SIG-M5 treated with dmso at 0.1 percent for 504 hours (cell line): ENCODE results near the gene ABTB1.

ENCODE experiments used
- DNase-seq: peaks from one replicate; lab custom pipeline; 2025; ENCODE audit not compliant: unreplicated experiment; lab: John Stamatoyannopoulos, UW

ABTB1 gene

DNA sequence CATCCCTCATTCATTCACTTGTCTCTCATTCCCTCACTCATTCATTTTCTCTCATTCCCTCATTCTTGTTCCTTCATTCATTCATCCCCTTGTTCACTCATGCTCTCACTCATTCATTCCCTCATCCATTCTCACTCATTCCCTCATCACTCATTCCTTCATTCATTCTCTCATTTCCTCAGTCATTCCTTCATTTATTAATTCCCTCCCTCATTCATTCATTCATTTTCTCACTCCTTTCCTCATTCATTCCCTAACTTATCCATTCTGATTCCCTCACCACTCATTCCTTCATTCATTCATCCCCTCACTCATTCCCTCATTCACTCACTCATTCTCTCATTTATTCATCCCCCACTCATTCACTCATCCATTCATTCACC is 13.8 kb downstream of the ABTB1 start:
- no peak for DNase-seq

DNA sequence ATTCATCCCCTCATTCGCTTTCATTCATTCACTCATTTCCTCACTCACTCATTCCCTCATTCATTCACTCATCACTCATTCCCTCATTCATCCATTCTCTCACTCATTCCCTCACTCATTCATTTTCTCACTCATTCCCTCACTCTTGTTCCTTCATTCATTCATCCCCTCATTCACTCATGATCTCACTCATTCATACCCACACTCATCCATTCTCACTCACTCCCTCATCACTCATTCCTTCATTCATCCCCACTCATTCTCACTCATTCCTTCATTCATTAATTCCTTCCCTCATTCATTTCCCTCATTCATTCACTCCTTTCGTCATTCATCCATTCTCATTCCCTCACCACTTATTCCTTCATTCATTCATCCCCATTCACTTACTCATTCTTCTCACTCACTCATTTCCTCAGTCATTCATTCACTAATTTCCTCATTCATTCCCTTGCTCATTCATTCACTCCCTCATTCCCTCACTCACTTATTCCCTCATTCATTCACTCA is 14.5 kb downstream of the ABTB1 start:
- DNase-seq: no peak

DNA sequence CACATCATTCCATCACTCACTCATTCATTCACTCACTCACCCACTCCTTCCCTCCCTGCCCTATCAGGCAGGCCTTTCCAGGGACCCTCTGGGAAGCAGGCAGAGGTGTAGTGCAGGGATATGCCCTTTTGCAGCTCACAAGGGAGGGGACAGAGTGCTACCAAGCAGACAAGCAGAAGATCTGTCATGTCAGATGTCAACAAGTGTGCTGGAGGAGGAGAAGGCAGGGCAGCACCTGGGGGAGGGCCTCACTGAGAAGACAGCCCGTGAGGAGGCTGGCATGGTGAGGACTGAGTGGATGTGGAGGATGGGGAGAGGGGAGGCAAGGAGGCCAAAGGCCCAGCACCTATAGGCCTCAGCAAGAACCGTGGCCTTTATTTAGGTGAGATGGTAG is 15.3 kb downstream of the ABTB1 start:
- no peak for DNase-seq

DNA sequence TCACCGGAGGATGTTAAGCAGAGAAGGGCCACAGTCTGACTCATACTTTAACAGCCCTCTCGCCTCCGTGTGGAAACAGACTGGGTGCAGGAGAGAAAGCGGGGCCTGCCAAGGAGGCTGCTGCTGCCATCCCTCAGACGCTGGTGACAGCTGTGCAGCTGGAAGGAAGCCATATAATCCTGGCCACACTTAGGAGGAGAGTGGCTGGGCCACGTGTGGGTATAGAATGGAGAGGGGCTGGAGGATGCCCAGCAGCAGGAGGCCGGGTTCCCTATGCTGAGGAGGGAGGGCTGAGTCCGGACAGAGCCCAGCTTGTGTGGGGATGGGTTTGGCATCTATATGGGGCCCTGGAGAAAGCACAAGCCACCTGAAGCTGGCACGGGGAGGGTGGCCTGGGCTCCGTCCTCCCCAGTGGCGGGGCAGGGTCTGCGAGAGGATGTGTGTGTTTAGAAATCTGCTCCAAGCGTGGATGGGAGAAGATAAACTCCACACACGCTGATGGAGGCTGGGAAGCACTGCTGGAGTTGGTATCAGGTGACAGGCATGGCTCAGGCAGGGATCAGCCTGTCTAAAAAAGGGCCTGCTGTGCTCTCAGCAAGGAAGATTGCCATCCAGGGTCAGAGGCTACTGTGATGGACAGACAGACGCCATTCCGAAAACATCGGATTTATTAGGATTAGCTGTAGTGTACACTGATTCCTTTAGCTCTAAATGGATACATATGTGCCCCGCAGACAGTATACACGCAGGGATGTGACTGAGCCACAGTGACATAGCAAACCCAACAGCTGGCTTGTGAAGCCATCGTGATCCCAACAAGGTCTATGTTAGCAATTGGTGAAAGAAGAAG is 15.9 kb downstream of the ABTB1 start:
- DNase-seq: no peak

DNA sequence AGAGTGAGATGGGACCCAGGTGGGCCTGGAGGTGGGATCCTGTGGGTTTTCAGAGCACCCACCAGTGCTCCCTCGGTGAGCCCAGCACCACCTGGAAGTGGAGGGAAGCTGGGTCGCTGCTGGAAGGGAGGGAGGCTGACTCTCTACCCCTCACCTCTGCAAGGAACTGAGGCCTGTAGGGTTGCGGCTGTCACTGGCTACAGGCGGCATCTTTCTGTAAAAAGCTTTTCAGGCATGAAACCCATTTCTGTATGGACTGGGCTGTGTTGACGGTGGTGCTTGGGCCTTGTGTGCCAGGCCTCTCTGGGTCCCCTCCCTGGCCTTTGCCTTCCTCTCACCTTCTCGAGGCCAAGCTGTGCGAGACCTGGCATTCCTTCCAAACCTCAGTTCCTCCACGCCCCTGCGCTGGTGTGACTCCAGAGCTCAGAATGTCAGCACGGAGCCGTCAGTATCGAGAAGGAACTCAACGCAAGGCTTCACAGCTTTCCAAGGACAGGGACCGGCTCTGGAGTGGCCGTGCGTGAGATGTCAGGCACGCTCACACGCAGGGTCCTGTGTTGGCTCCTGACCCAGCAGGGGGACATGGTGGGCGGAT is 16.6 kb downstream of the ABTB1 start:
- DNase-seq: no peak

DNA sequence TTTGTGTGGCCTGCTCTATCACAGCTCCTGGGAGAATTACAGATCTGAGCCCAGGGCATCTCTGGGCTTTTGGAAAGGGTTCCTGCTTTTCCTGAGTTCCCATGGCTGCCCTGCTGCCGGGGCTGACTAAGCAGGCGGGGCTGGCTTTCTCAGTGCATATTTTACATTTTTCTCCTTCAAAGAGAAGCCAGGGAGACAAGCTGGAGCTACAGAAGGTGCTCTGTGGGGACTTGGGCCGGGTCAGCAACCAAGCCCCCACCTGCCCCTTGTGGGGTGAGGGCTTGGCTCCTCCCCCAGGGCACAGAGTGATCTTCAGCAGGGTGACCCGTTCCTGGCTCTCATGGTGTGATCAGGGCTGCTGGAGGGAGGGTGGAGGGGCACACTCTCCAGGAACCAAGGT is 17.4 kb downstream of the ABTB1 start:
- DNase-seq: no peak

DNA sequence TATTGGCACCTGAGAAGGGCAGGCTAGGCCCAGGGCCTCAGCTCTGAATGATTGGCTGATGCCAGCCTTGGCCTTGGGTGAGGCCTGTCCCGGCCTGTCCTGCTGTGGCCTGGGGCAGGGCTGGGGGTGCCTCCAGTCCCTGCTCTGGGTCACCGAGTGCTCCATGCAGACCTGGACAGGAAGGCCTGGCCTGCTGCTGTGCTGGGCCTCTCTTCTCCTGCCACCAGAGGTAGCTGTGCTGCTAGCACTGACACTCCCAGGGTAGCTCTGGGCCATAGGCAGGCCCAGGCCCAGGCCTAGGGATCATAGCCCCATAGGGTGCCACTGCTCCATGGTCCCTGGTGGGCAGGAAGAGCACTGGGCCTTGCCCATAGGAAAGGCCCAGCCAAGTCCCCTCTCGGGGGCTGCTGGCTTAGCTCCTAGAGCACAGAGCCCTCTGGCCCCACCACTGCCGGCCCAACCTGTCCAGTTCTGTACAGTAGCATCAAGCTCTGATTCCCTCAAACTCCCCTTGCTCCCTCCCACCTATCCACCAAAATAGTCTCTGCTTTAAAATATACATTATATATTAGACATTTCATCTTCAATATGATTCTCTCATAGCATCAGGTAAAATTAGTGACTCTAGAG is 18.2 kb downstream of the ABTB1 start:
- peak; percentile 47 for DNase-seq

DNA sequence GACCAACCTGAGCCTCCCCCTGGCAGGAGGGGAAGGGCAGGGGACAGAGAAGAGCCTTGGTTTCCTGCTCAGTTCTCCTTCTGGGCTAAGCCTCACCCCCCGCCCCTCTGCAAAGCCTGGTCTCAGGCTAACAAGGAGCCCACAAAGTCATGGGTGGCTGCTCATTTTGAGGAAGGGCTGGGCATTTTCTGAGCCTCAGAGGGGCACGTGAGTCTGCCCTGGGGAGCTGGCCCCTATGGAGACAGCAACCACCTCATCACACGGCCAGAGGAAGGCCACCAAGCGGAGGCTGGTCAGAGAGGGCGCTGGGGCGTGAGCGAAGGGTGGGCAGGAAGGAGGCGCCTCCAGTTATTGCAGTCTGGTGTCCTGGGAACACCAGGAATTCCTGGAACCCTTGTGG is 18.7 kb downstream of the ABTB1 start:
- no peak for DNase-seq

DNA sequence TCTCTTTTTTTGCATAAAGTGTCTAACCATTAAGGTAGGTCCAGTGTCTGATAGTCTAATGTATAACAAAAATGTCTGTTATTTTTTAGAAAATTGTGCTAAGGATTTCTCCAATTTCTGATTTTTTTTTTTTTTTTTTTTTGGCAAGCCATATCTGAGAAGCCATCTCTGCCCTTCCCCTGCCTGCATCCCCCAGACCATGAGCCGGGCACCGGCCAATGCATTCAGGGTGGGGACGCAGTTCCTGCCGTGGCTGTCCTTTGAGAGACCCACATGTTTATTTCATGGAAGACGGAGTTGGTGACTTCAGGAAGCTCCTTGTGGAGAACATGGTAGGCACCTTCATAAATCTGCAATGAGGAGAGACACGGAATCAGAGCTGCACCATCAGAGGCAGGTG is 19.2 kb downstream of the ABTB1 start:
- no peak for DNase-seq

DNA sequence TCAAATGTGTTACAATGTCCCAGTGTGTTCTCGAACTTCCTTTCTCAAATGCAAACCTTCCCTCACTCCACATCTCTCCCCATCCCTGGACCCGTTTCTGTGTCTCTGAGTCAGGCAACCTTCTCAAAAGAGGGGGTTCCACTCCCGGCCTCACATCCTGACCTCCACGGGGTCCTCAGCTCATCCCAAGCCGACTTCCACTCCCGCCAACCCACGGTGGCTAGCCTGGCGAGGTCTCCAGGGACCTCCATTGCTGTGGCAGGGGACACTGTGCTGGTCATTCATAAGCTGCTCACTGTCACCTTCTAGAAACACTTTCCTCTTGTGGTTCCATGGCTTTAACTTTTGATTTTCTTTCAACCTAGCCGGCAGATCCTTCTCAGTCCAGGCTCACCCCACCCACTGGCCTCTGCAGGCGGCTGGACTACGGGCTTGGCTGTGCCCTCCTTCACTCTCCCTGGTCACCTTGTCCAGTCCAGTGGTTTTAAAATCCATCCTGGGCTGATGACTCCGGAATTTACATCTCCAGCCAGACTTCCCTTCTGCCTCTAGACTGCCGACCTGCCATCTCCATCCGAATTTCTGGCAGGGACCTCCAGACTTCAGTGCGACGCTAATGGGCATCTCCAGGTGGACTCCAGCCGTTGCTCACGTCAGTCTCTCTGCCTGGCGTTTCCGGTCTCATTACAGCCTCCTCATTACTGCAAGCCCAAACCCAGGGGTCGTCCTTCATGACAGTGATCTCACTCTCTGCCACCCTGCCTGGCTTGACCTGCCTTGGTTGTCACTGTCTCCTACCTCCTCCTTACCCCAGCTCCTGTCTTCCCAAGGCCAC is 20.0 kb downstream of the ABTB1 start:
- no peak for DNase-seq

DNA sequence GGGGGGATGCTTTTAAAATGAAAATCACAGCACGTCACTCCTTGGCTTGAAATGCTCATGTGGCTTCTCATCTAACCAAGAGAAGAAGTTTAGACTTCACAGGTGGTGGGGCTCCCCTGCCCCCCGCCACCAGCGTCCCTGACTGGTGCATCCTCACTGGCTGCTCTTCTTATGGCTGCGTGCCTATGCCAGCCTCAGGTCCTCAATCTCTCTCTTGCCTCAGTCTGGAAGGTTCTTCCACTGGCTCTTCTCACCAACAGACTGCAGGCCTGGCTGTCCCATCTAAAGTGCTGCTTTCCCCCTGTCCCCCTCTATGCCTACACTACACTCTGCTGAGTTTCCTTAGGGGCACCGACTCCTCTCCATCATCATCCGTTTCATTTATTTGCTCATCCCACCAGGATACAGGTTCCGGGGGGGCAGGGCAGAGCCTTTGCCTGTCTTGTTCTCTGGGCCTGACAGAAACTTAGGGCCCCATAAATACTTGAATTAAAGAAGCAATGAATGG is 20.6 kb downstream of the ABTB1 start:
- no peak for DNase-seq

DNA sequence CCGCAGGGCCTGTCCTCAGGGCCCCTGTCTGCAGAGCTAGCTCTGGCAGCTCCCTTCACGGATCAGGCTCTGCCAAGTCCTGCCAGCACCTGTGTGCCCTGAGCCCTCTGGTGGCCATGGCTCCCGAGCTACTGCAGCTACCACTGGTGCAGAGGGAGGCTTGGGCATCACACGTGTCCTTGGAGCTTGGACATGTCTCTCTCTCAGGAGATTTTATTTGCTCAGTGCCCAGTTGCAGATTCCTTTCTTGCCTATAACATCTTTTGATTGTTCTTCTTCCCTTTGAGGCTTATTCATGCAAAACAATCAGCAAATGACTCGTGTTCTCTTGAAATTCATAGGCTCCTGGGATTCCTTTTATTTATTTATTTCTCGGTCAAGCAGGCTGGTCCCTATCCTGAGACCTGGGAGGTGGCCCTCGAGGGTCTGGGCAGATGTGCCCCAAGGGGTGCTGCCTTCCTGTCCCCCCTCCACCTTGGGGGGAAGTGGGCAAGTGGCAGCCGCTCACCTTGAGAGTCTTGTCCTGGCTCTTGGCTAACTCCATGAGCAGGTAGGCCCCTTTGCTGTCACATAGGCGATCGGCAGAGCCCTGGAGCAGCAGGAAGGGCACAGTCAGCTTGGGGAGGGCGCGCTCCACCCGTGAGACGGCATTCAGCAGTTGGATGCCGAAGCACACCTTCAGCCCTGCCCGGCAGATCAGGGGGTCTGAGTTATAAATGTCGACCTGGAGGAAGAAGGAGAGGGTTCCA is 21.9 kb downstream of the ABTB1 start:
- peak; percentile 58 for DNase-seq

DNA sequence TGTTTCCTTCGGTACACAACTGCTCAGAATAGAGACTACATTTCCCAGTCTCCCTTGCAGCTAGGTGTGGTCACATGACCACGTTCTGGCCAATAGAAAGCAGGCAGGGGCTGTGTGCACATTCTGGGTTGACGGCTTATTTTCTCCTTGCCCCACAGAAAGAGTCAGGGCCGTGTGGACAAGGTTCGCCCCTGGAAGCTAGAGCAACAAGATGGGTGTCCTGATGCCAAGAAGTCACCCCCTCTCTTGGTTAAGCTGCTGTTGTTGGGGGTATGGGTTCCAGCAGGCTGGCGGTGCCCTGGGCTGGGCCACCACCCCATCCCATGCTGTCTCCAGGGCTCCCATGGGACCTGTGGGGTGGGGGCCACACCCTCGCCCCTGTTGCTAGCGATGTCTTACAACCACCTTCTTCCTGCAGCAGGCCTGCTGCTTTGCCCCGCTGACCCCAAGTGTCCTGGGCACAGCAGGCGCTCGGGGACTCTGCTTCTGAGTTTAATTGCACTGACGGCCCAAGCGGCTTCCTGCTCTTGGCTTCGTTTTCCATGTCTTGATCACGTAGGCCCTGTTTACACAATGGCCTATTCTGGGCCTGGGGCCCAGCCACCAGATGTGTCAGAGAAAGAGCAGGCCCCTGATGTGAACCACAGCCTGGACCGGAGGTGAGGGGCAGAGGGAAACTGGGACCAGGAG is 24.9 kb downstream of the ABTB1 start:
- peak; percentile 74 for DNase-seq

DNA sequence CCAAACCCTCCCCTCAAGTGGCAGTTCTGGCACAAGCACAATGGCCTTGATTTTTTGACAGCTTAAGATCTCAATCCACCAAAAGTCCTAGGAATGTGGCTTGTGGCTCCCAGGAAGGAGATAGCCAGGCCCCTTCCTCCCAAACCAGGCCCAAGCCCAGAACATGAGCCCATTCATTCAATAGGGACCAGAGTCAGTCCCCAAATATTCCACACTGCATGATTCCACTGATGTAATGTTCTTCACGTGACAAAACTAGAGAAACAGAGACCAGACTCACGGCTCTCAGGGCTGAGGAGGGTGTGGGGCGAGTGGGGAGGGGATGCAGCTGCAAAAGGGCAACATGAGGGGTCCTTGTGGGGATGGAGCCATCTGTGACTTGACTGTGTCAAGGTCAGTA is 25.5 kb downstream of the ABTB1 start:
- no peak for DNase-seq

DNA sequence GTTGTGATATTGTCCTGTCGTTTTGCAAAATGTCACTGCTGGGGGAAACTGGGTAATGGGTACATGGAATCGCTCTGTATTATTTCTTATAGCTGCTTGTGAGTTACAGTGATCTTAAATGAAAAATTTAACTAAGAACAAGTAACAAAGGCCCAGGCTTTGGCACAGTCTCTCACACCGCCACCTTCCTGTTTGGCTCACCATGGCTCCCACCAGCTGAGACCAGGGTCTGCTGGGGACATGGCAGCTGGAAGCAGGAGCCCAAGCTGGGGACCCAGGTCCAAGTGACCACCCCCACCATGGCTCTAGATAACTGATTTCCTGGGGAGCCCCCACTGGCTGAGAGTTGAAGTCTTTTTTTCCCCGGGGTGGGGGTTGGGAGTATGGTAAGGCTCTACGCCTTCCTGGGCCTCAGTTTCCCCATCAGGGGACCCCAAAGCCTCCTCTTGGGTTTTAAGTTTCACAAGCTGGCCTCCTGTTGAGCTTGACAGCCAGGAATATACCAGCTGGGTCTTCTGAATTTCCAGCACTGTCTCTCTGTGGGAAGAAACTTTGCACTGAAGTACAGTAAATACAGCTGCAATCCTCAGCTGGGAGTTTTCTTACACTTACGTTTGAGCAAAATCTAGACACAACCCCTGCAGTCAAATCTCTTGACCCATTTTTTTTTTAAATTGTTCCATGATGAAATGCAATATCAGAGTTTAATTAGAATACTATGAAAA is 26.1 kb downstream of the ABTB1 start:
- DNase-seq: no peak

DNA sequence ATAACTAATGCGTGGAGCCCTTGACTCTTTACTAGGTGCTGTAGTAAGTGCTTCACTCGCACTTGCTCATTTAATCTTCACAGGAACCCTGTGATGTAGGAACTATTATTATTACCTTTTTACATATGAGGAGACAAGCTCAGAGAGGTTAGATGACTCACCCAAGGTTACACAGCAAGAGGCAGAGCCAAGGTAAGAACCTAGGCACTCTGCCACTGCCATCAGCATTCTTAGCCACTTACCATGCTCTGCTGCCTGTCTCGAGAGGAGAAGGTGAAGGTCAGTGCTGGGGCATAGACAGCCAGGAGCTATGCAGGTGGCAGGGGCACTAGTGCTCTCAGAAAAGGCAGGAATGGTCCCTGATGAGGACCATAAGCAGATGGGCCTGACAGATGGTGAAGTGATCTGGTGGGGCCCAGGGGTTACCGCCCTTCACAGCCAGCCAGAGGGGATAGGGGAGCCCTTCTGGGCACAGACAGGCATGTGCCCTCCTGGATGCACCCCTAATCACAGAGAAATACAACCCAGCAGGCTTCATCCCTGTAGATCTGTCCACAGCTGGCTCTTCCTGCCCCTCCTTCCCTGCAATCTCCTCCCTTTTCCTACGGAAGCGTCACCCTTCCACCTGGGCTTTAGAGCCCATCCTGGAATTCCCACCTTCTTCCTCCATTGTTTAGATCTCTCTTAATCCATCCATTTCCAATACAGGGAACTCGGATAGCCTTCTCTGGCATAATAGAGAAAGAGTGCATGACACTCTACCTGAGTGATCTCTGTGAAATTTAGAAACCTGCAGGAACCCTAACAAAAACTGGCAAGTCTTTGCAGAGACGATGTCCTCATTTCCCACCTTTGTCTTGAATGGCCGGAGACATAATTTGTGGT is 26.9 kb downstream of the ABTB1 start:
- DNase-seq: no peak

DNA sequence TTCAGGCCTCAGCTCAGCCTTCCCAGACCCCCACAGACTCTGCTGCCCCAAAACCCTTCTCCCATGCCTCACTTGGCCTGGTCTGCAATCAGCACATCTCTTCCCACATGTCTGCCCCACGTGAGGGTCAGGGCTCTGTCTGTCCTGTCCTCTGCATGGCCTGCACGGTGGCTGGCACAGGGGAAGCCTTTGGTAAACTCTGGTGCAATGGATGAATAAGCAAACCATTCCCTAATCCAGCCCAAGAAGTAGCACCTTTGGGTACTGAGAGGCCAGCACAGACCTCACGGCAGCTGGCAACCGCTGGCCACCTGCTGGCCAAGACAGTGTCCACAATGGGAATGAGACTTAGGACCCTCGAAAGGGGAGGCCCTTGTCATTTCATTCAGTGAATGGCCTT is 27.7 kb downstream of the ABTB1 start:
- DNase-seq: no peak

DNA sequence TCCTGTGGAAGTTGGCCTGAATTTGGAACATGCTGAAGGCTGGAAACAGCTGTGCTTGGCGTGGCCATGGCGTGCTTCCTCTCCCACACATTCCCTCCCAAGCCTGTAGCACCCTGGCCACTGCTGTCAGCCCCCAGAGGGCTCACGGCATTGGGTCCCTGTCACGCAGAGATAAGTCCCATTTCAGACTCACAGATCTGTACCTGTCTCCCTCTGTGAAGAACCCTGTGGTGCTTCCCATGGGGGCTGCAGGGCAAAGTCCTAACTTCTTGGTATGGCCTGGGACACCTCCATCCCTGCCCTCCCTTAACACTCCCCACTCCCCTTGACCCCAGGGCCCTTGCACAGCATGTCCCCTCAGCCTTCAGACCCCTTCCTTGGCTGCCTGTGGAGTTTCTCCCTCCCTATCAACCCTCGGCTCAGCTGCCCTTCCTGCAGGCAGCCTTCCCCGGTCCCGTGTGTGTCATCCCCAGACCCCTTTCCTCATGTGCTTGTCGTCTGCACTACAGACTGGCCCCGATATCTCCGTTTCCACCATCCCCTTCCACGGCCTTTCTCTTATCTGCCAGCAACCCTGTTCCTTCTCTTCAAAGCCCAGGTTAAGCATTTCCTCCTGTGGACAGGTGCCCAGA is 28.6 kb downstream of the ABTB1 start:
- DNase-seq: no peak
